Epithelial cell of proximal tubule (primary cell): Measurements from ENCODE around the gene SHLD1. TPM values are rescaled to one million over a fixed set of nuclear protein-coding genes. Genes with fewer than 3 reads are reported as not detected.

Source experiments
- DNase-seq: peaks from one replicate; pipeline ENCODE4 v3.0.0-alpha.2; 2011; ENCODE audit warnings: low read depth
- H3K4me3 ChIP-seq: 2 replicates; pipeline ENCODE4 v1.5.1; 2011; ENCODE audit warnings: low read depth, mild to moderate bottlenecking, low read length
- CTCF ChIP-seq: conservative IDR thresholded peaks from 2 replicates; pipeline ENCODE4 v1.5.1; 2012; ENCODE audit warnings: low read depth, mild to moderate bottlenecking, low read length
- total RNA-seq: library from RNA; depleted of rRNA; stranded (reverse); fragments of >200 nt; gene quantifications from 2 replicates; pipeline ENCODE4 v1.2.3, GENCODE V29; 2015

SHLD1 gene
- total RNA-seq, 1 donor from 2014 or later: 1.3 TPM

GRCh38 chr20:5910186-5910585 lies 160.0 kb downstream of the SHLD1 start:
- DNase-seq: no peak
- no peak overlapping the region for H3K4me3 ChIP-seq
- no peak for TF ChIP-seq CTCF

- DNase-seq: no peak
- no peak for TF ChIP-seq CTCF
- H3K4me3 ChIP-seq: no peak overlapping the region
Observed at GRCh38 chr20:5913166-5913565, 163.0 kb downstream of the SHLD1 start.

Other genes starting within 250 kb of the SHLD1 start
- gene GPCPD1, start 139.4 kb upstream of the SHLD1 start, total RNA-seq: 3.9 and 5.5 TPM in 2 replicates
- gene CHGB, start 161.1 kb downstream of the SHLD1 start, total RNA-seq: 0.29 and 0.52 TPM in 2 replicates
- 12.3 and 21.6 TPM in 2 replicates for gene TRMT6, start 200.1 kb downstream of the SHLD1 start, total RNA-seq
- gene MCM8, start 200.3 kb downstream of the SHLD1 start, total RNA-seq: 16.1 and 19.2 TPM in 2 replicates